Spleen (tissue), 11 donors: Measurements from ENCODE around the gene SLC39A3. TPM values are rescaled to one million over a fixed set of nuclear protein-coding genes. Genes with fewer than 3 reads are reported as not detected.
A peak's percentile ranks its signal among the peaks of the same experiment; 100 is the strongest.

Experiments used
- DNase-seq: peaks from one replicate; pipeline ENCODE4 v3.0.0-alpha.2; 2020
- H3K27ac ChIP-seq, 8 donors: fragments of 200-600 bp; sonication (generic) in 7 of 8; 1 replicate in 4 of 8; 2 replicates in 4 of 8; pipeline versions ENCODE4 v1.5.0 to v1.8.0; 2016 to 2021; ENCODE audit warnings: inconsistent platforms in 4 of 8, mild to moderate bottlenecking in 4 of 8, moderate library complexity in 1 of 8
- H3K27me3 ChIP-seq, 7 donors: fragments of 200-600 bp; sonication (generic) in 6 of 7; replicated peaks in 1 of 7; 1 replicate in 4 of 7; 2 replicates in 3 of 7; pipeline versions ENCODE4 v1.5.0 to v1.8.0; 2016 to 2021; ENCODE audit warnings: inconsistent platforms in 3 of 7, mild to moderate bottlenecking in 1 of 7
- H3K36me3 ChIP-seq, 6 donors: fragments of 200-600 bp; sonication (generic) in 5 of 6; 1 replicate in 4 of 6; 2 replicates in 2 of 6; pipeline versions ENCODE4 v1.5.0 to v1.8.0; 2016 to 2021; ENCODE audit warnings: inconsistent platforms in 2 of 6
- H3K4me1 ChIP-seq, 6 donors: fragments of 200-600 bp; sonication (generic) in 5 of 6; 1 replicate in 3 of 6; 2 replicates in 3 of 6; pipeline versions ENCODE4 v1.5.0 to v1.8.0; 2016 to 2021; ENCODE audit warnings: inconsistent platforms in 3 of 6
- H3K4me3 ChIP-seq, 8 donors: fragments of 200-600 bp; sonication (generic) in 7 of 8; 1 replicate in 4 of 8; 2 replicates in 4 of 8; pipeline versions ENCODE4 v1.5.0 to v1.8.0; 2016 to 2021; ENCODE audit warnings: inconsistent platforms in 4 of 8, mild to moderate bottlenecking in 4 of 8, moderate library complexity in 2 of 8
- H3K9me3 ChIP-seq, 8 donors: fragments of 200-600 bp; sonication (generic) in 7 of 8; 1 replicate in 4 of 8; 2 replicates in 4 of 8; pipeline versions ENCODE4 v1.5.0 to v1.8.0; 2016 to 2021; ENCODE audit warnings: inconsistent platforms in 4 of 8
- CTCF ChIP-seq, 11 experiments: fragments of 200-600 bp in 7 of 11; fragments of 450-650 bp in 4 of 11; sonication (generic) in 4 of 11; IDR thresholded peaks in 8 of 11; conservative IDR thresholded peaks in 3 of 11; 1 replicate in 7 of 11; 2 replicates in 4 of 11; pipeline versions ENCODE4 v1.4.0 to v1.8.0; 2016 to 2021; ENCODE audit warnings: antibody characterized with exemption in 11 of 11, inconsistent platforms in 4 of 11, mild to moderate bottlenecking in 1 of 11
- POLR2A ChIP-seq, 3 donors: fragments of 450-650 bp; IDR thresholded peaks; one replicate each; pipeline ENCODE4 v1.5.1; 2017; ENCODE audit warnings: antibody characterized with exemption in 3 of 3, mild to moderate bottlenecking in 1 of 3
- POLR2AphosphoS5 ChIP-seq, 3 donors: sonication (generic); formaldehyde crosslinking; IDR thresholded peaks; one replicate each; pipeline ENCODE4 v1.5.1; 2017; ENCODE audit warnings: antibody characterized with exemption in 3 of 3
- WGBS, 5 donors: extraction: QIAGEN DNeasy Blood & Tissue Kit in 3 of 5; methylation state at CpG; one replicate each; pipeline versions ENCODE4 v1.1.5 to v1.1.7; 2013 to 2018; 5-methylcytosine and 5-hydroxymethylcytosine counted together
- intact Hi-C: fragments of 100-400 bp; cut with DNase I; formaldehyde crosslinking; loops from one replicate; pipeline ENCODE4 v1.15.0; 2023; ENCODE audit warnings: low total_unique reads
- polyA plus RNA-seq, 3 donors: library from polyadenylated mRNA; stranded (reverse); fragments of 200-250 nt; gene quantifications; one replicate each; pipeline ENCODE4 v1.2.1, GENCODE V29; 2013
- total RNA-seq, 7 donors: library from RNA; depleted of rRNA in 3 of 7; stranded (reverse); fragments of >200 nt in 3 of 7; fragmentation: NEBNext Ultra II Directional in 4 of 7; extraction: Animal tissue kit (Norgen Biotek cat#: 25700) in 4 of 7; gene quantifications; one replicate each; pipeline versions ENCODE4 v1.1.0 to v1.2.1, GENCODE V29; 2016 to 2021
- donor health status: healthy with polysubstance abuse.
- donor health status: DM: no; HTN: no; CAD: no; lungs with moderate emphysema.
- donor health status: DM: no; HTN: no; CAD: no.
- donor health status: Bipolar disorder and iron deficiency.
- donor health status: healthy.
- donor health status: DM: no; HTN: no; CAD: no.
- donor health status: DM: yes; HTN: yes; CAD: no.

Gene SLC39A3
- total and polyA plus RNA-seq, 10 donors = 19.1 to 42.6 (median 27.4) TPM

DNA sequence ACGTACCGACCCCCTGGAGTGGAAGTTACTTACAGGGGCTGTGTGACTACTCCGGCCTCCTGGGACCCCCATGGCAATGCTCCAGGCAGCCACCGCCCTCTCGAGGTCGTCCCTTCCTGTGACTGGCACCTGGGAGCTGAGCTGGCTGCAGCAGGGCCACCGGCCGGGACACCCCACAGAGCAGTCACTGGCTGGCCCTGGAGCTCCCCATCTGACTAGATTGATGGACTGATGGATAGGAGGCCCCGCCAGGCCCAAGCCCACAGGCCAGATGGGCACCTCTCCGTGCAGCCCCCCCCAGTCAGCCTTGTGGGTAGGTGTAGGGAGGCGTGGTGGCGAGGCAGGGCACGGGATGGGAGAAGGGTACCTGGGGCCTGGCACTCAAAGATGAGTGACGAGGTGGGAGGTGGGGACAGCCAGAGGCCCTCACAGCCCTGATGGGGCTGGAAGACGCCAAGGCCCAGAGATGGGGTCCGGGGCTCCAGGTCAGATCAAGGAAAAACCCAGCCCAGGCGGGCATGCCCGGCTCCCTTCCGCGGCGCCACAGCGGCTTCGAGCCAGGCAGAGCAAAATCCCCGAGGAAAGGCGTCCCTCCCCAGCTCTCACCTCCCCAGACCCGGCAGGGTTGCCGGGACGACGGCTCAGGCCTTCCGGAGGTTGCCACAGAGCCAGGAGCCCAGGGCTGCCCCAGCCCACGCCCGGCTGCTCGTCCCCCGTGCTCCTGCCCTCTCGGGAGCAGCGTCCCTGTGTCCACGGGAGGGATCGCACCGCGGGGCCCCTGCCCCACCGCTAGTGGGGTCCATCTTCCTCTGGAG lies 8.4 kb downstream of the SLC39A3 start:
- peaks cover 0 to 55% (median 42%) of the 10 kb centered on the region in 6 donors for H3K36me3 ChIP-seq
- H3K27me3 ChIP-seq = peaks cover 0 to 16% (median 0%) of the 10 kb centered on the region in 7 donors
- H3K4me1 ChIP-seq = peaks cover 0 to 26% (median 13%) of the 10 kb centered on the region in 6 donors
- no peak for TF ChIP-seq POLR2A (IDR thresholded peaks at IDR 0.05)
- no peak for TF ChIP-seq POLR2AphosphoS5 (IDR thresholded peaks at IDR 0.05)
- TF ChIP-seq CTCF (IDR thresholded peaks at IDR 0.05 in 8 of 11, conservative IDR thresholded peaks at IDR 0.05 in 3 of 11) = no peak
- 84 to 91% (median 88%) methylated on average over 25 to 41 of the region's 41 CpGs for WGBS, 5 donors
- no peak overlapping the region for H3K27ac ChIP-seq
- intact Hi-C loops = no loop called here
- H3K9me3 ChIP-seq = peaks cover 0 to 4% (median 0%) of the 10 kb centered on the region in 8 donors
- no peak for DNase-seq
- H3K4me3 ChIP-seq = no peak overlapping the region

DNA sequence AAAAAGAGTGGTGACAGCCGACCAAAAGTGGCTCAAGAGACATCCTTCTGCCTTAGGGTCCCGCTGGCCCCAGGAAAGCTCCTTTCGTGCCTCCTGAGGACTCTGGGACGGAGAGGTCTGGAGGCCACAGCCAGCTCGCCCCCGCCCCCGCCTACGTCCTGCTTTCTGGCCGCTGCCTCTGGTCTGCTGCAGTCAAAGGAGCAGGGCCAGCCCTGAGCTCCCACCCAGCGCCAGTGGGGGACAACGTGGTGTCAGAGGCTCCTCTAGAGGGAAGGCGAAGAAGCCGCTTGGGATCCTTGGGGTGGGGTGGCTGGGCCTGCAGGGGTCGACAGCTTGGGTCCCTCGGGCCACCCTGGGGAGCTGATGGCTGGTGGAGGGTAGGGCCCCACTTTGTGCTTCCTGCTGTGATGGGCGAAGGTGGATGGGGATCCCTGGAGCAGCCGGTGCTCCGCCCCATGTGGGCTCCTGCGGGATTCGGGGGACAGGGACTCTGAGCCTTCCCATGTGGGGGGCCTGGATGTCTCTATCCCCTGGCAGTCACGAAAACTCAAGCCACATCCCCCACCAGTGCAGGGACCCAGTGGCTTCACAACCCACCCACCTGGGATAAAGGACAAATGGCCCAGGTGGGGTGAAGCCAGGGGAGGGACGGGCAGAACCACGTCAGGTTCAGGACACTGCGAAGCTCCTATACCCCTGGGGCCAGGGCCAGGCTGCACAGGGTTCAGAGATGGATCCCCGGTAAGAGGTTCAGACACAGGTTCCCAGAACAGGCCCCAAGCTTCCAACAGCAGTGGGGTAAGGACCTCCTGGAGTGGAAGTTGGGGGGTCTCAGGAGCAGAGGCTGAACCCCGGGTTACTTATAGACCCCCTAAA lies 9.6 kb downstream of the SLC39A3 start:
- Histone ChIP-seq H3K27ac (no peak overlapping the region), H3K4me3 (no peak overlapping the region), H3K9me3 (no peaks in the 10 kb centered on the region), H3K27me3 (peaks cover 0 to 29% (median 0%) of the 10 kb centered on the region in 7 donors), H3K36me3 (peaks cover 0 to 43% (median 31%) of the 10 kb centered on the region in 6 donors), H3K4me1 (peaks cover 0 to 30% (median 15%) of the 10 kb centered on the region in 6 donors)
- TF ChIP-seq POLR2AphosphoS5 (IDR thresholded peaks at IDR 0.05) (no peak), CTCF (IDR thresholded peaks at IDR 0.05 in 8 of 11, conservative IDR thresholded peaks at IDR 0.05 in 3 of 11) (no peak), POLR2A (IDR thresholded peaks at IDR 0.05) (no peak)
- no peak for DNase-seq
- WGBS, 5 donors = 88 to 94% (median 90%) methylated on average over 23 to 26 of the region's 26 CpGs
- intact Hi-C loops = no loop called here

DNA sequence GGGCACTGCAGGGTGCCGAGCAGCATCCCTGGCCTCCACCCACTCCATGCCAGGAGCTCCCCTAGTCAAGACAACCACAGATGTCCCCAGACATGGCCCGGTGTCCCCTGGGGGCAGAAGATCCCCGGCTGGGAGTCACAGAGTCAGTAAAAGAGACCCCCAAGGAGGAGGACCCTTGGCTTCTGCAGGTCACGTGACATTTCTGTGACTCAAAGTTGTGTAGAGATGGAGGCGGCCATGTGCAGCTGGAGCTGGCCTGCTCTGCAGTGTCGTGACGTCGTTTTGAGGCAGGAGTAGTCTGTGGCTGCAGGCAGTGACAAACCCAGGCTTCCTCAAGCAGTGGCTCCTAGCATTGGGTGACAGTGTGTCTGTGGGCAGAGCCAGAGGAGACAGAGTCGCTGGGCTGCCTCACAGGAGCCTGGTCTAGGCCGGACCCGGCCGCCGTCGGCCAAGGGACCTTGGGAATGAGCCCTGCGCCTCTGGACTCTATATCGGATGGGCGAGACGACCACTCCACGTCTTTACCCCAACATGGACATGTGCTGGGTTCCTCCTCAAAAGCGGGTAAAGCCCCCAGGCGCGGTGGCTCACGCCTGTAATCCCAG lies 10.9 kb downstream of the SLC39A3 start:
- WGBS, 5 donors = 81 to 87% (median 85%) methylated on average over 9 to 23 of the region's 23 CpGs
- no peak for TF ChIP-seq CTCF (IDR thresholded peaks at IDR 0.05 in 8 of 11, conservative IDR thresholded peaks at IDR 0.05 in 3 of 11)
- TF ChIP-seq POLR2AphosphoS5 (IDR thresholded peaks at IDR 0.05) = peak in 1 of 3 donors; percentile 7
- no peak for TF ChIP-seq POLR2A (IDR thresholded peaks at IDR 0.05)
- Histone ChIP-seq H3K4me3 (no peak overlapping the region), H3K36me3 (peaks cover 0 to 30% (median 21%) of the 10 kb centered on the region in 6 donors), H3K9me3 (no peaks in the 10 kb centered on the region), H3K27ac (no peak overlapping the region), H3K27me3 (peaks cover 0 to 38% (median 0%) of the 10 kb centered on the region in 7 donors), H3K4me1 (peaks cover 0 to 21% (median 10%) of the 10 kb centered on the region in 6 donors)
- intact Hi-C loops = no loop called here
- no peak for DNase-seq
